Motor neuron (in vitro differentiated cells): Measurements from ENCODE around the gene GJA9. TPM values are rescaled to one million over a fixed set of nuclear protein-coding genes. Genes with fewer than 3 reads are reported as not detected.

Experiments used
- ATAC-seq, 8 experiments: fragments of 200-7000 bp; cut with Tn5 transposase; replicated peaks in 6 of 8; 2 replicates each; pipeline ENCODE4 v1.8.0; 2021; ENCODE audit warnings: mild to moderate bottlenecking in 8 of 8, moderate library complexity in 8 of 8
- H3K27ac ChIP-seq, 2 donors: fragments of 250-450 bp; sonication (Bioruptor Pico); 2 replicates each; pipeline ENCODE4 v1.9.0; 2021; ENCODE audit warnings: antibody characterized with exemption in 2 of 2, mild to moderate bottlenecking in 2 of 2, moderate library complexity in 1 of 2
- H3K4me1 ChIP-seq, 2 donors: fragments of 250-450 bp; sonication (Bioruptor Pico); replicated peaks in 1 of 2; 2 replicates each; pipeline ENCODE4 v1.6.1; 2021; ENCODE audit warnings: antibody characterized with exemption in 2 of 2, mild to moderate bottlenecking in 2 of 2, moderate library complexity in 1 of 2
- H3K4me3 ChIP-seq, 5 donors: fragments of 250-450 bp; sonication (Bioruptor Pico); 2 replicates each; pipeline ENCODE4 v1.9.0; 2021; ENCODE audit warnings: antibody characterized with exemption in 5 of 5, mild to moderate bottlenecking in 5 of 5, moderate library complexity in 4 of 5
- WGBS, 10 experiments: fragments of 450-650 bp; shearing (Covaris generic); methylation state at CpG; one replicate each; pipeline ENCODE4 v1.0.0; 2022; 5-methylcytosine and 5-hydroxymethylcytosine counted together
- in situ Hi-C, 9 experiments: fragments of 400-800 bp; cut with MboI; loops; one replicate each; pipeline ENCODE4 v1.15.0; 2021; ENCODE audit warnings: low sequenced_read_pairs in 9 of 9, low pct_unique_long_range_greater_than_20kb in 2 of 9; ENCODE audit not compliant: unreplicated experiment in 9 of 9
- total RNA-seq, 8 experiments: library from RNA; unstranded; fragments of 300-600 nt; gene quantifications; 2 replicates each; pipeline versions ENCODE4 v1.2.3 to v1.2.4, GENCODE V29; 2022

Gene GJA9
- total RNA-seq, 8 experiments from 2014 or later = 0.16 to 1.00 (median 0.37) TPM

DNA sequence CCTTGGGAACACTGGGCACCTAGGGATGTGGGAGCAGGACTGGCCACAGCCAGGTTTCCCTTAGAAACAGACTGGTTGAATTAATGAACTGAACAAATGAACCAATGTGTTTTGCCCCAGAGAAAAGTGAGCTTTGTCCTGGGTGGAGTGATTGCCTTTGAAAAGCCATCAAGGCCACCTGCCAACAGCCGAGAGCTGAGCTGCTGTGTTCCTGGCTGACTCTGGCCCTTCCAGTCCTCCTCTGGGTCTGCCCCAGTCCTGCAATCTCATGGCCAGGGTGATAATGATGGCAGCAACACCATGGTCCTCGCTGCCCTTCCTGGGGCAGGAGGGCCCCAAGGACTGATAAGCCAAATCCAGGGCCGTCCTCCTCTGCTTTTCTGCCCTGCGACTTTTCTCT lies 18.2 kb upstream of the GJA9 start:
- in situ Hi-C loops = no loop called here
- 80 to 95% (median 93%) methylated on average over 1 to 4 of the region's 4 CpGs; no CpG with 5 or more reads in 5 of the 10 experiments for WGBS, 10 experiments
- no peak for ATAC-seq
- Histone ChIP-seq H3K4me3 (no peak overlapping the region), H3K4me1 (no peaks in the 10 kb centered on the region), H3K27ac (no peak overlapping the region)

DNA sequence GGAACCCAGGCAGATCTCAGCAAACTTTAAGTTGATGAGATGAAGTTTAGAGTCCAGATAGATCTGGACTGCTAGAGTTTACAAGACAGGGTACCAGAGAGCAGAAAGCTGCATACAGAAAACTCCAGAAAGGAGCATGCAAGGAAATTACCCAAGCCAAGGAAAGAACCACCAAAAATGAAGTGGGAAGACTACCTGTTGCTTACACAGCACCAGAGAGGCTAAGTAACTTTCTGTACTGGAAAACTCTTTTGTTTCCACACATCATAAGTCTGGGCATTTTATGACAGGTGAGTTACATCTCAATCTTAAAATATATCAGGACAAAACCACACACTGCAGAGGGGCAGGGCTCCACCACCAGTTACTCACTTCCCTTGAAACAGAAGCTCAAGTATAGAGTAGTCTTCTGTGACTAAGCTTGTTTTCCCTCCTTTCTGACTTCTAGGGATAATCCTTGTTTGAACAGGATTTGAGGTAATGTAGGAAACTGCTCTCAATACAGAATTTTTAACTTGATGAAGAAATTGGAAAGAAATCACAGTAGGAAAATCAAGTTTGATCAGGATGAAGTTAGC lies 17.4 kb upstream of the GJA9 start:
- H3K27ac ChIP-seq = no peak overlapping the region
- in situ Hi-C loops = no loop called here
- no peaks in the 10 kb centered on the region for H3K4me1 ChIP-seq
- no peak overlapping the region for H3K4me3 ChIP-seq
- no peak for ATAC-seq

GRCh38 chr1:38896169-38896568 lies 14.8 kb upstream of the GJA9 start:
- Histone ChIP-seq H3K4me1 (no peaks in the 10 kb centered on the region), H3K27ac (no peak overlapping the region), H3K4me3 (no peak overlapping the region)
- ATAC-seq = no peak
- in situ Hi-C loops = no loop called here
- WGBS, 10 experiments = 63 to 100% (median 89%) methylated on average over 1 to 2 of the region's 2 CpGs

DNA sequence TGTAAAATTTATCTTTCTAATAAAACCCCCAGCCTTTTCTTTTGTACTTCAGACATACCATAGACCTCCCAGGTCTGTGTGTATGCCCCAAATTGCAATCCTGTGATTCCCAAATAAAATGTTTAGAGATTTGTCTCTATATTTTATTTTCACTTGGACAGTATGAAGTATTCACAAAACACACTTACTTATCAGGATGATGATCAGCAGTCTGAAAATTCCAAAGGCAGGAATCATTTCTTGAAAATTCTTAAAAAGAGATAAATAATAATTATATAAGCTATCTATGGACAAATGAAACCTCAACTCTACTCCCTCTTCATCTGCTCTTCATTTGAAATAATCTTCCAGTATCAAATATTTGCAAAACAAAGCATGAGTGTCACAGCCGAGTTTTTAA lies 11.6 kb upstream of the GJA9 start:
- no peak overlapping the region for H3K4me3 ChIP-seq
- H3K4me1 ChIP-seq = no peaks in the 10 kb centered on the region
- WGBS, 10 experiments = 0 to 100% (median 51%) methylated on average over 1 of the region's 1 CpG
- no peak overlapping the region for H3K27ac ChIP-seq
- ATAC-seq = no peak
- in situ Hi-C loops = no loop called here

DNA sequence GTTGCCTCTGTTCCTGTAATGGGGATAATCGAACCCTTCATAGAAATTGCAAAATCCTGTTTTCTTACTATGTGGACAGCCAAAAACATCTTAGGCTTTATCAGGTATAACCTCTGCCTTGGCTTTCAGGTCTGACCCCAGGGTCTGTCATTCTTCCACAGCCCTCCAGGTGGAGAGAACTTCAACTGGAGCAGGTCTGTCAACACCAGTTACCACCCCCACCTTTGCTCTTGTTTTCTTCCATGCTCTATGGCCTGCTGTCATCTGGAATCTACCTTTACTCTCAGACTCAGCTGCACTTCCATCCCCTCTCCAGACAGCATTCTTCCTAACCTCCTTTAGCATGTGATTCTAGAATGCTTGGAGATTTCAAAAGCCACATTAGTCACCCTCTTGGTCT lies 10.4 kb upstream of the GJA9 start:
- no peak overlapping the region for H3K4me3 ChIP-seq
- no peak for ATAC-seq
- H3K27ac ChIP-seq = no peak overlapping the region
- 44 to 83% (median 76%) methylated on average over 1 of the region's 1 CpG; no CpG with 5 or more reads in 2 of the 10 experiments for WGBS, 10 experiments
- in situ Hi-C loops = no loop called here
- no peaks in the 10 kb centered on the region for H3K4me1 ChIP-seq

GRCh38 chr1:38889589-38889988 lies 8.2 kb upstream of the GJA9 start:
- in situ Hi-C loops = no loop called here
- Histone ChIP-seq H3K27ac (no peak overlapping the region), H3K4me1 (no peaks in the 10 kb centered on the region), H3K4me3 (no peak overlapping the region)
- ATAC-seq = no peak
- WGBS, 10 experiments = 8 to 88% (median 78%) methylated on average over 1 to 4 of the region's 5 CpGs; no CpG with 5 or more reads in 3 of the 10 experiments

DNA sequence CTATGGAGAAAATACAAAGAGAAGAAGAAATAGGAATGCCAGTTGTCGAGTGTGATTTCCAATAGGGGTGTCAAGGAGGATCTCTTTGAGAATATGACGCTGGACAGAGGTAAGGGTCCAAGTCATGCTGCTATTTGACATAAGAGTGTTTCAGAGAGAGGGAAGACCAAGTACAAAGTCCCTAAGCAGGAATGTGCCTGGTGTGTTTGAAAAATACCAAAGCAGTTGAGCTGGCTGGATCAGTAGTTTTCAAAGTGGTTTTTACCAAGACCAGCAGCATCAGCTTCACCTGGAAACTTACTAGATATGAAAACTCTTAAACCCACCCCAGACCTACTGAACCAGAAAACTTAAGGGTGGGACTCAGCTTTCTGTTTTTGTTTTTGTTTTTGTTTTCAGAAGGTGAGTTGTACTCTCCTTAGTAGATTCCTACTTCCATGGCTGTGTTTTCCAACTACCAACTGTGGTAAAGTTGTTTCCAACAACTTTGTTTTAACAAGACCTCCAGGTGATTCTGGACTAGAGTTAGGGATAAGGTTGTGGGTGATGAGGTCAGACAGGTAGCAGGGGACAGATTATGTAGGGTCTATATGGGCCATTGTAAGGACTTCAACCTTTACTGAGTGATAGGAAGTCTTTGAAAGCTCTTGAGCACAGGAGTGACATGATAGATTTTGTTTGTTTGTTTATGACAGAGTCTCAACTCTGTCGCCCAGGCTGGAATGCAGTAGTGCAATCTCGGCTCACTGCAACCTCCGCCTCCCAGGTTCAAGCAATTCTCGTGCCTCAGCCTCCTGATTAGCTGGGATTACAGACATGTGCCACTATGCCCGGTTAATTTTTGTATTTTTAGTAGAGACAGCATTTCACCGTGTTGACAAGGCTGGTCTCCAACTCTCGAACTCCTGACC lies 7.3 kb upstream of the GJA9 start:
- no peak for ATAC-seq
- H3K27ac ChIP-seq = no peak overlapping the region
- in situ Hi-C loops = no loop called here
- H3K4me3 ChIP-seq = no peak overlapping the region
- WGBS, 10 experiments = 60 to 91% (median 90%) methylated on average over 1 to 9 of the region's 9 CpGs; no CpG with 5 or more reads in 3 of the 10 experiments
- H3K4me1 ChIP-seq = no peaks in the 10 kb centered on the region

DNA sequence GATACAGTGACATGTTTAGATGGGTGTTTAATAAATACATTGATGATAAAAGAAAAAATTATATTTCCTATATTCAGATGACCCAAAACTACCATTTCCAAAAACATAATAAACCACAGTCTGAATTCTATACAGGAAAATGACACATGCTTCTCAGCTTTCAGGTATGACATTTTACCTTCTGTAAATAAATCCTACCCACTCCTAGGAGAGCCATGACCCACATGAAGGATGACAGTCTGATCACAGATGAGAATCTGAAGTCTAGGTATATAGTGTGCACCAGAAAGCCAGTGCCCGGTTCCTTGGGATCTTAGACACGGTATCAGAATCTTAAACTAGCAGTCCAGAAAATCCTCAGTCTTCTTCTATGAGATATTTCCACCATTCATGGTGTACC lies 3.7 kb upstream of the GJA9 start:
- 82 to 100% (median 93%) methylated on average over 1 to 2 of the region's 2 CpGs; no CpG with 5 or more reads in 4 of the 10 experiments for WGBS, 10 experiments
- H3K4me3 ChIP-seq = no peak overlapping the region
- H3K27ac ChIP-seq = no peak overlapping the region
- in situ Hi-C loops = no loop called here
- no peak for ATAC-seq
- H3K4me1 ChIP-seq = no peaks in the 10 kb centered on the region

DNA sequence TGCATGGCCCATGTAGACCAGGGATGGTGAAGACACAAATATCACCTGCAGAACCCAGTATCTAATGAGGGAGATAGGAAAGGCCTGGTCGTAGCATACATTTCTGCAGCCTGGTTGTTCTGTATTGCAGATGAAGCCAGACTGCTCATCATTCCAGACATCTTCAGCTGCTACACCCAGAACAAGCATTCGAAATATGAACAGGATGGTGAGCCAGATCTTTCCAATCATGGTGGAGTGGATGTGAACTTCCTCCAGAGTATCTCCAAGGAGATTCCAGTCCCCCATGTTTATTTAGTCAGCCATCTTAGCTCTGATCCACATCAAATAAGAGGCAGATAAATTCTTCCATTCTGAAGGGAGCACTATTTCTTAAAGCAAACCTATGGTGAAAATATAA lies 5.6 kb downstream of the GJA9 start:
- in situ Hi-C loops = no loop called here
- ATAC-seq = no peak
- 40 to 100% (median 92%) methylated on average over 1 to 2 of the region's 2 CpGs; no CpG with 5 or more reads in 3 of the 10 experiments for WGBS, 10 experiments
- peaks cover 11 to 13% of the 10 kb centered on the region in 2 donors for H3K4me1 ChIP-seq
- no peak overlapping the region for H3K4me3 ChIP-seq
- H3K27ac ChIP-seq = no peak overlapping the region

DNA sequence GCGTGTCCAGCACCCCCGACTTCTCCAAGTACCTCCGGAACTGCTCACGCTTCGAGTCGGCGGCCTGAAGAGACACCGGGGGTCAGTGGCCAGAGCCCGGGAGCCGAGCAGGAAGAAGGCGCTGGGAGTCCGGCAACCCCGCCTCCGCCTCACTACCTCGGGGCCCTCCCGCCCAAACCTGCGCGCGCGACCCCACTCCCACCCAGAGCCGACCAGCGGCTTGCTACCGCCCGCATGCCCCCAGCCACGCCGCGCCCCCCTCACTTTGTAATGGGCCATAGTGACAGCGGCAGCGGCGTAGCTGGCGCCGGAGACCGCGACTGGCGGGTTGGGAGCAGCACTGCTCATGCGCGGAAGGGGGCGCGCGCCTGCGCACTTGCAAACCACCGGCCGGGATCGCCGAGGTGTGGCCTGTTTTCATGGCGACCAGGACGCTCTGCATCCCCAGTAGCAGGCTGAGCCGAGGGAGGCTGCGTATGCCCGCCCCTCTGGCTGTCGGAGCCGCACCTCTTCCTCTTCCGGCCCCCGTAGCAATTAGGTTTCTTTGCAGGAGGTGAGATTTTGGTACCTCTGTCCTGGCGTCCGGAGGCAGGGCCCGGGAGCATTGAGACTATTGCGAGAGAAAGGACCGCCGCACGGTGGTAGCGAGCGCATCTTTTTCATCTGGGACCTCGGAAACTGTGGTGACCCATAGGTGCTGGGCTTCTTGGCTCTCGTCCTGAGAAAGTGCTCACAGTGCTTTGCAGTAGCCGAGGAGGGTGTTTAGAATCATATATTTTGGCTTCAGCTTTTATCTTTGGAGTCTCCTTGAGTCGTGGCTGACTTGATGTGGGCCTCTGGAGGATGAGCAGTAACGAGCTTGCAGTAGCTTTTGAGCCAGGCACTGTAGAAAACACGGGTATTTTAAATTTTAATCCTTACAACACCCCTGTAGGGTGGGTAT lies 8.1 kb downstream of the GJA9 start, which contains the start of gene MYCBP:
TSS of gene MYCBP (minus strand) at position 322 of the 943 bp plus-strand sequence. CDS start at position 279, 43 bp downstream.
- in situ Hi-C loops = no loop called here
- 0 to 10% (median 1%) methylated on average over 2 to 21 of the region's 69 CpGs; no CpG with 5 or more reads in 2 of the 10 experiments for WGBS, 10 experiments
- H3K27ac ChIP-seq = peak within 1 kb of the TSS; percentile 12 to 42

GRCh38 chr1:38872401-38873026 lies 8.9 kb downstream of the GJA9 start:
- WGBS, 10 experiments = 0 to 20% (median 9%) methylated on average over 1 to 13 of the region's 25 CpGs; no CpG with 5 or more reads in 1 of the 10 experiments
- H3K27ac ChIP-seq = peak overlapping the region in 1 of 2 donors; percentile 0
- peak in 1 of 8 experiments; percentile 12 for ATAC-seq
- in situ Hi-C loops = no loop called here
- H3K4me3 ChIP-seq = peak overlapping the region; percentile 54 to 67 (median 64)
- peaks cover 11 to 13% of the 10 kb centered on the region in 2 donors for H3K4me1 ChIP-seq

More for the DNA sequence above, 8.1 kb downstream of the GJA9 start, which contains the start of gene MYCBP:
- peak; percentile 90 to 99 (median 98) for ATAC-seq
- Histone ChIP-seq H3K4me3 (peak within 1 kb of the TSS; percentile 54 to 67 (median 64)), H3K4me1 (peaks cover 11 to 13% of the 10 kb centered on the region in 2 donors)

- no peak for ATAC-seq
- Histone ChIP-seq H3K27ac (no peak overlapping the region), H3K4me1 (peaks cover 11 to 13% of the 10 kb centered on the region in 2 donors), H3K4me3 (no peak overlapping the region)
- in situ Hi-C loops = no loop called here
- 87 to 100% (median 93%) methylated on average over 2 to 8 of the region's 8 CpGs; no CpG with 5 or more reads in 1 of the 10 experiments for WGBS, 10 experiments
Measured at GRCh38 chr1:38870996-38871395, 10.4 kb downstream of the GJA9 start.
